Thyroid gland (tissue), 4 donors: ENCODE measurements around the gene CHCHD6. TPM values are rescaled to one million over a fixed set of nuclear protein-coding genes. Genes with fewer than 3 reads are reported as not detected.

ENCODE experiments used
- DNase-seq, 2 donors: peaks; one replicate each; pipeline ENCODE4 v3.0.0-alpha.2; 2019
- H3K27ac ChIP-seq, 3 donors: fragments of 200-600 bp; sonication (generic); 1 replicate in 2 of 3; 2 replicates in 1 of 3; pipeline ENCODE4 v1.5.1; 2016 to 2019; ENCODE audit warnings: mild to moderate bottlenecking in 1 of 3, moderate library complexity in 1 of 3
- H3K27me3 ChIP-seq: fragments of 200-600 bp; sonication (generic); one replicate; pipeline ENCODE4 v1.5.1; 2019
- H3K36me3 ChIP-seq, 2 donors: fragments of 200-600 bp; sonication (generic); one replicate each; pipeline ENCODE4 v1.5.1; 2016 to 2019
- H3K4me1 ChIP-seq, 2 donors: fragments of 200-600 bp; sonication (generic); one replicate each; pipeline ENCODE4 v1.5.1; 2017 to 2019
- H3K4me3 ChIP-seq, 3 donors: fragments of 200-600 bp; sonication (generic); replicated peaks in 1 of 3; 1 replicate in 2 of 3; 2 replicates in 1 of 3; pipeline ENCODE4 v1.5.1; 2016; ENCODE audit warnings: mild to moderate bottlenecking in 1 of 3
- H3K9me3 ChIP-seq: fragments of 200-600 bp; sonication (generic); one replicate; pipeline ENCODE4 v1.5.1; 2017
- CTCF ChIP-seq, 6 experiments: fragments of 200-600 bp in 3 of 6; fragments of 450-650 bp in 3 of 6; sonication (generic) in 3 of 6; IDR thresholded peaks; one replicate each; pipeline ENCODE4 v1.5.1; 2016 to 2019; ENCODE audit warnings: antibody characterized with exemption in 6 of 6, mild to moderate bottlenecking in 2 of 6, inconsistent platforms in 1 of 6, moderate library complexity in 1 of 6
- POLR2A ChIP-seq, 2 donors: fragments of 450-650 bp; IDR thresholded peaks; one replicate each; pipeline ENCODE4 v1.6.1; 2017; ENCODE audit warnings: antibody characterized with exemption in 2 of 2, mild to moderate bottlenecking in 2 of 2, moderate library complexity in 1 of 2
- WGBS, 2 donors: methylation state at CpG; one replicate each; pipeline ENCODE4 v1.1.5; 2017; 5-methylcytosine and 5-hydroxymethylcytosine counted together
- intact Hi-C: fragments of 100-400 bp; cut with DNase I; formaldehyde crosslinking; loops from one replicate; pipeline ENCODE4 v1.15.1; 2023
- total RNA-seq, 4 donors: library from RNA; depleted of rRNA; stranded (reverse); fragments of >200 nt; gene quantifications; one replicate each; pipeline ENCODE4 v1.2.3, GENCODE V29; 2016

Gene CHCHD6
- total RNA-seq, 4 donors from 2014 or later = 22.9 to 27.8 (median 24.4) TPM

GRCh38 chr3:126704494-126705214 lies 614 bp downstream of the CHCHD6 start:
- H3K9me3 ChIP-seq = no peaks in the 10 kb centered on the region
- intact Hi-C loops = no loop called here
- H3K27me3 ChIP-seq = no peaks in the 10 kb centered on the region
- TF ChIP-seq CTCF (IDR thresholded peaks at IDR 0.05) = no peak
- no peak for TF ChIP-seq POLR2A (IDR thresholded peaks at IDR 0.05)
- peaks cover 7 to 9% of the 10 kb centered on the region in 2 donors for H3K4me1 ChIP-seq
- 13 to 18% methylated on average over 33 to 42 of the region's 44 CpGs for WGBS, 2 donors
- DNase-seq = peak in 1 of 2 donors; percentile 22
- peak overlapping the region; percentile 77 to 91 (median 80) for H3K4me3 ChIP-seq
- H3K27ac ChIP-seq = no peak overlapping the region
- no peaks in the 10 kb centered on the region for H3K36me3 ChIP-seq

- no peak overlapping the region for H3K27ac ChIP-seq
- peaks cover 7 to 9% of the 10 kb centered on the region in 2 donors for H3K4me1 ChIP-seq
- TF ChIP-seq CTCF (IDR thresholded peaks at IDR 0.05) (no peak), POLR2A (IDR thresholded peaks at IDR 0.05) (no peak)
- intact Hi-C loops = no loop called here
- H3K9me3 ChIP-seq = no peaks in the 10 kb centered on the region
- WGBS, 2 donors = 89 to 92% methylated on average over 3 of the region's 3 CpGs
- H3K36me3 ChIP-seq = no peaks in the 10 kb centered on the region
- H3K27me3 ChIP-seq = no peaks in the 10 kb centered on the region
- no peak overlapping the region for H3K4me3 ChIP-seq
- DNase-seq = no peak
Measured at GRCh38 chr3:126706631-126707030, 2.6 kb downstream of the CHCHD6 start.

GRCh38 chr3:126711121-126711760 lies 7.2 kb downstream of the CHCHD6 start:
- Histone ChIP-seq H3K27me3 (no peaks in the 10 kb centered on the region), H3K9me3 (no peaks in the 10 kb centered on the region), H3K4me3 (no peak overlapping the region), H3K36me3 (no peaks in the 10 kb centered on the region), H3K4me1 (no peaks in the 10 kb centered on the region), H3K27ac (no peak overlapping the region)
- TF ChIP-seq POLR2A (IDR thresholded peaks at IDR 0.05) (no peak), CTCF (IDR thresholded peaks at IDR 0.05) (no peak)
- intact Hi-C loops = no loop called here
- no peak for DNase-seq
- WGBS, 2 donors = 97 to 98% methylated on average over 8 of the region's 8 CpGs

GRCh38 chr3:126713199-126713598 lies 9.2 kb downstream of the CHCHD6 start:
- Histone ChIP-seq H3K4me1 (peaks cover 0 to under 1% of the 10 kb centered on the region in 2 donors), H3K36me3 (no peaks in the 10 kb centered on the region), H3K27ac (no peak overlapping the region), H3K9me3 (no peaks in the 10 kb centered on the region), H3K4me3 (no peak overlapping the region), H3K27me3 (no peaks in the 10 kb centered on the region)
- no peak for DNase-seq
- TF ChIP-seq CTCF (IDR thresholded peaks at IDR 0.05) (no peak), POLR2A (IDR thresholded peaks at IDR 0.05) (no peak)
- intact Hi-C loops = no loop called here
- WGBS, 2 donors = 95 to 98% methylated on average over 7 of the region's 7 CpGs

GRCh38 chr3:126714276-126714900 lies 10.3 kb downstream of the CHCHD6 start:
- intact Hi-C loops = no loop called here
- H3K4me3 ChIP-seq = no peak overlapping the region
- no peak for DNase-seq
- no peaks in the 10 kb centered on the region for H3K36me3 ChIP-seq
- H3K4me1 ChIP-seq = peaks cover 6 to 12% of the 10 kb centered on the region in 2 donors
- H3K27me3 ChIP-seq = no peaks in the 10 kb centered on the region
- no peaks in the 10 kb centered on the region for H3K9me3 ChIP-seq
- TF ChIP-seq POLR2A (IDR thresholded peaks at IDR 0.05) (no peak), CTCF (IDR thresholded peaks at IDR 0.05) (no peak)
- no peak overlapping the region for H3K27ac ChIP-seq
- WGBS, 2 donors = 92 to 93% methylated on average over 14 of the region's 14 CpGs
